ENCODE results near the gene GJC2.

GRCh38 chr1:228205526-228206436 is 56.1 kb downstream of the GJC2 start:
- no peak for TF ChIP-seq CTCF (IDR thresholded peaks at IDR 0.05)
- no peak for TF ChIP-seq POLR2AphosphoS5 (IDR thresholded peaks at IDR 0.05)
- TF ChIP-seq POLR2A (IDR thresholded peaks at IDR 0.05): no peak

Data from breast epithelium (tissue), 3 donors.